ENCODE data around the gene CPD. TPM values are rescaled to one million over a fixed set of nuclear protein-coding genes. Genes with fewer than 3 reads are reported as not detected.
"Not testable (repeated sequence)": the region's sequence is repeated elsewhere in the genome, so short reads cannot be mapped to it uniquely, and the experiment has no call there.

The CPD gene
- total RNA-seq, 1 experiment from 2014 or later = 47.9 TPM

DNA sequence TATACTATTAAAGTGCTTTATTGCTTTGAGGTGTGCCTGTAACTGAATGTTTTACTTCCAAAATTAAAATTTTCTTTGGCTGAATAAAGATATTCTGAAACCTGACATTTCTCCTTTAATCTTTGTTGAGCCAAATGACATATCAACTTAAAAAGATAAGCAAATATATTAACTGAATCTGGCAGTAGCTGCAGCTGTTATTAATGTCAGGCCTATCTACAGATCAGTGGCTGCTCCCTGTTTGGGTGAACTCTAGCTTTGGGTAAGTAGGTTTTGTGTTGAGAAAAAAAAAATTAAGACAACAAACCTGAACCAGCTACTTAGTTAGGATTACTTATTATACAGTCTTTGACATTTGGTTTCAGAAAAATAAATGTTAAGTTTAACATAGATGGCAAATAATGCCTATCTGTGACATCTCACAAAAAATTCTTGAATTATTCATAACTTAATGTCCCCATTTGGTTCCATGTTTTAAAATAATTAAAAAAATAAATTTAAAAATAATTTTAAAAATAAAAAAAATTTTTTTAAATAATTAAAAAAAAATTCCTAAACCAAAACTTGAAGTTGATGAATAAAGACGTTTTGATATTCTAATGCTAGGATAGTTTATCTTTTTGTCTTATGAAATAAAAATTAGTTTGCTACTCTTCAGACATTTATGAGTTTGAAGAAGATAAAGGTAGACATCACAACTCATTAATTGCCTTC is 19.8 kb downstream of the CPD start:
- H3K27ac Mint-ChIP-seq (ENCODE audit: low read depth, unreplicated experiment) = no peak overlapping the region
- BruUV-seq (replicated peaks) = no TSS peak
- H3K4me3 Mint-ChIP-seq (ENCODE audit: unreplicated experiment) = no peak overlapping the region
- CTCF ChIA-PET = no interaction called here
- H3K9me3 Mint-ChIP-seq (ENCODE audit: unreplicated experiment) = peaks cover 8% of the 10 kb centered on the region
- intact Hi-C loops (cut with micrococcal nuclease) = no loop called here
- peaks cover 6% of the 10 kb centered on the region for H3K4me1 Mint-ChIP-seq (ENCODE audit: insufficient read depth, unreplicated experiment)
- peaks cover 10% of the 10 kb centered on the region for H3K36me3 Mint-ChIP-seq (ENCODE audit: insufficient read depth, unreplicated experiment)
- no peak for TF ChIP-seq CTCF (IDR thresholded peaks at IDR 0.05; ENCODE audit: unreplicated experiment)
- H3K27me3 Mint-ChIP-seq (ENCODE audit: insufficient read depth, unreplicated experiment) = no peaks in the 10 kb centered on the region
- DNase-seq (ENCODE audit: unreplicated experiment) = no peak
- POLR2A ChIA-PET = interaction anchor here (0.6 kb wide), 1 partner anchor 107 kb away, joined by 3 read pairs; the partner anchor contains the start of gene BLMH

DNA sequence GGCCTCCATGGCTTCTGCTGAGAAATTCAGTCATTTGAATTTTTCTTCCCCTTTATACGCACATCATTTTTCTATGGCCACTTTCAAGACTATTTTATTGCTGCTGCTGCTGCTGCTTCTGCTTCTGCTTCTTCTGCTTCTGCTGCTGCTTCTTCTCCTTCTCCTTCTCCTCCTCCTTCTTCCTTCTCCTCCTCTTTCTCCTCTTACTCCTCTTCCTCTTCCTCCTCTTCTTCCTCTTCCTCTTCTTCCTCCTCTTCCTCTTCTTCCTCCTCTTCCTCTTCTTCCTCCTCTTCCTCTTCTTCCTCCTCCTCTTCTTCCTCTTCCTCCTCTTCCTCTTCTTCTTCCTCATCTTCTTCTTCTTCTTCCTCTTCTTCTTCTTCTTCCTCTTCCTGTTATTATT is 22.4 kb downstream of the CPD start:
- BruUV-seq (replicated peaks) = no TSS peak
- Mint-ChIP-seq H3K4me1 (ENCODE audit: insufficient read depth, unreplicated experiment) (peaks cover 17% of the 10 kb centered on the region), H3K27me3 (ENCODE audit: insufficient read depth, unreplicated experiment) (no peaks in the 10 kb centered on the region), H3K9me3 (ENCODE audit: unreplicated experiment) (peaks cover 8% of the 10 kb centered on the region), H3K27ac (ENCODE audit: low read depth, unreplicated experiment) (no peak overlapping the region), H3K36me3 (ENCODE audit: insufficient read depth, unreplicated experiment) (peaks cover 10% of the 10 kb centered on the region), H3K4me3 (ENCODE audit: unreplicated experiment) (no peak overlapping the region)
- intact Hi-C loops (cut with micrococcal nuclease) = no loop called here
- TF ChIP-seq CTCF (IDR thresholded peaks at IDR 0.05; ENCODE audit: unreplicated experiment) = no peak
- DNase-seq (ENCODE audit: unreplicated experiment) = no peak
- ChIA-PET CTCF (no interaction called here), POLR2A (no interaction called here)

- intact Hi-C loops (cut with micrococcal nuclease) = no loop called here
- no peak overlapping the region for H3K4me3 Mint-ChIP-seq (ENCODE audit: unreplicated experiment)
- POLR2A ChIA-PET = interaction anchor here (2.1 kb wide), 1 partner anchor 25 kb away, joined by 10 read pairs; no protein-coding TSS in a partner anchor
Measured at GRCh38 chr17:30405161-30405560, 26.4 kb downstream of the CPD start.

DNA sequence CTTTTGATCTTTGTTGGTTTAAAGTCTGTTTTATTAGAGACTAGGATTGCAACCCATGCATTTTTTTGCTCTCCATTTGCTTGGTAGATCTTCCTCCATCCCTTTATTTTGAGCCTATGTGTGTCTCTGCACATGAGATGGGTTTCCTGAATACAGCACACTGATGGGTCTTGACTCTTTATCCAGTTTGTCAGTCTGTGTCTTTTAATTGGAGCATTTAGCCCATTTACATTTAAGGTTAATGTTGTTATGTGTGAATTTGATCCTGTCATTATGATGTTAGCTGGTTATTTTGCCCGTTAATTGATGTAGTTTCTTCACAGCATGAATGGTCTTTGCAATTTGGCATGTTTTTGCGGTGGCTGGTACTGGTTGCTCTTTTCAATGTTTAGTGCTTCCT is 31.9 kb downstream of the CPD start:
- intact Hi-C loops (cut with micrococcal nuclease); DNase-seq (ENCODE audit: unreplicated experiment); H3K9me3 Mint-ChIP-seq (ENCODE audit: unreplicated experiment); H3K27ac Mint-ChIP-seq (ENCODE audit: low read depth, unreplicated experiment); H3K4me3 Mint-ChIP-seq (ENCODE audit: unreplicated experiment); H3K36me3 Mint-ChIP-seq (ENCODE audit: insufficient read depth, unreplicated experiment); H3K27me3 Mint-ChIP-seq (ENCODE audit: insufficient read depth, unreplicated experiment); POLR2A ChIA-PET; BruUV-seq (replicated peaks); CTCF ChIA-PET: not testable (repeated sequence)
- H3K4me1 Mint-ChIP-seq (ENCODE audit: insufficient read depth, unreplicated experiment) = peaks cover 12% of the 10 kb centered on the region

More at GRCh38 chr17:30405161-30405560, 26.4 kb downstream of the CPD start:
- no TSS peak for BruUV-seq (replicated peaks)
- H3K9me3 Mint-ChIP-seq (ENCODE audit: unreplicated experiment) = peaks cover 8% of the 10 kb centered on the region
- DNase-seq (ENCODE audit: unreplicated experiment) = no peak
- TF ChIP-seq CTCF (IDR thresholded peaks at IDR 0.05; ENCODE audit: unreplicated experiment) = no peak
- H3K36me3 Mint-ChIP-seq (ENCODE audit: insufficient read depth, unreplicated experiment) = peaks cover 10% of the 10 kb centered on the region
- no peaks in the 10 kb centered on the region for H3K27me3 Mint-ChIP-seq (ENCODE audit: insufficient read depth, unreplicated experiment)
- no peak overlapping the region for H3K27ac Mint-ChIP-seq (ENCODE audit: low read depth, unreplicated experiment)
- H3K4me1 Mint-ChIP-seq (ENCODE audit: insufficient read depth, unreplicated experiment) = peaks cover 11% of the 10 kb centered on the region
- CTCF ChIA-PET = interaction anchor here (0.6 to 1.3 kb wide), 3 partner anchors 17 to 1482 kb away, joined by 3 to 4 read pairs (median 3); no protein-coding TSS in a partner anchor

DNA sequence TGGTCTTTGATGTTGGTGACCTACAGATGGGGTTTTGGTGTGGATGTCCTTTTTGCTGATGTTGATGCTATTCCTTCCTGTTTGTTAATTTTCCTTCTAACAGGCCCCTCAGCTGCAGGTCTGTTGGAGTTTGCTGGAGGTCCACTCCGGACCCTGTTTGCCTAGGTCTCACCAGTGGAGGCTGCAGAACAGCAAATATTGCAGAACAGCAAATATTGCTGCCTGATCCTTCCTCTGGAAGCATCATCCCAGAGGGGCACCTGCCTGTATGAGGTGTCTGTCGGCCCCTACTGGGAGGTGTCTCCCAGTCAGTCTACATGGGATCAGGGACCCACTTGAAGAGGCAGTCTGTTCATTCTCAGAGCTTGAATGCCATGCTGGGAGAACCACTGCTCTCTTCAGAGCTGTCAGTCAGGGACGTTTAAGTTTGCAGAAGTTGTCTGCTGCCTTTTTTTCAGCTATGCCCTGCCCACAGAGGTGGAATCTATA is 33.3 kb downstream of the CPD start:
- ChIA-PET CTCF (interaction anchor here (0.6 kb wide), 1 partner anchor 89 kb away, joined by 3 read pairs; no protein-coding TSS in a partner anchor), POLR2A (interaction anchor here (0.7 to 1.1 kb wide), 2 partner anchors 24 to 65 kb away, joined by 3 read pairs; partner anchors contain the start of gene GOSR1)
- H3K9me3 Mint-ChIP-seq (ENCODE audit: unreplicated experiment); H3K27ac Mint-ChIP-seq (ENCODE audit: low read depth, unreplicated experiment); H3K27me3 Mint-ChIP-seq (ENCODE audit: insufficient read depth, unreplicated experiment); intact Hi-C loops (cut with micrococcal nuclease); H3K36me3 Mint-ChIP-seq (ENCODE audit: insufficient read depth, unreplicated experiment); H3K4me3 Mint-ChIP-seq (ENCODE audit: unreplicated experiment); DNase-seq (ENCODE audit: unreplicated experiment); BruUV-seq (replicated peaks): not testable (repeated sequence)
- H3K4me1 Mint-ChIP-seq (ENCODE audit: insufficient read depth, unreplicated experiment) = peaks cover 11% of the 10 kb centered on the region
